CD14-positive monocyte (primary cell): Measurements from ENCODE around the gene PSAPL1. TPM values are rescaled to one million over a fixed set of nuclear protein-coding genes. Genes with fewer than 3 reads are reported as not detected.

Experiments
- DNase-seq, 3 donors: peaks; one replicate each; pipeline ENCODE4 v3.0.0-alpha.2; 2011 to 2022
- H2AFZ ChIP-seq: 2 replicates; pipeline ENCODE4 v1.6.0; 2012; ENCODE audit warnings: mild to moderate bottlenecking, low read depth, low read length, inconsistent platforms; ENCODE audit not compliant: insufficient read depth, poor library complexity, severe bottlenecking
- H3K27ac ChIP-seq, 2 donors: 1 replicate in 1 of 2; 2 replicates in 1 of 2; pipeline ENCODE4 v1.5.1; 2012 to 2013; ENCODE audit warnings: low read length in 2 of 2, control low read depth in 1 of 2, inconsistent platforms in 1 of 2, low read depth in 1 of 2, mild to moderate bottlenecking in 1 of 2
- H3K27me3 ChIP-seq, 2 donors: one replicate each; pipeline versions ENCODE4 v1.6.0 to v1.6.1; 2011 to 2013; ENCODE audit warnings: low read length in 2 of 2; ENCODE audit not compliant: control insufficient read depth in 2 of 2, insufficient read depth in 2 of 2
- H3K36me3 ChIP-seq, 2 donors: replicated peaks in 1 of 2; 1 replicate in 1 of 2; 2 replicates in 1 of 2; pipeline versions ENCODE4 v1.5.1 to v1.6.1; 2012 to 2013; ENCODE audit warnings: low read length in 2 of 2, control low read depth in 1 of 2, inconsistent platforms in 1 of 2, mild to moderate bottlenecking in 1 of 2; ENCODE audit not compliant: insufficient read depth in 2 of 2, control insufficient read depth in 1 of 2
- H3K4me1 ChIP-seq, 2 donors: 1 replicate in 1 of 2; 2 replicates in 1 of 2; pipeline versions ENCODE4 v1.5.1 to v1.6.1; 2012 to 2013; ENCODE audit warnings: low read length in 2 of 2, control low read depth in 1 of 2, inconsistent platforms in 1 of 2, mild to moderate bottlenecking in 1 of 2, moderate library complexity in 1 of 2; ENCODE audit not compliant: insufficient read depth in 2 of 2, control insufficient read depth in 1 of 2
- H3K4me2 ChIP-seq: replicated peaks from 2 replicates; pipeline ENCODE3; 2012; ENCODE audit warnings: low read length, moderate library complexity, mild to moderate bottlenecking; ENCODE audit not compliant: poor library complexity, severe bottlenecking; ENCODE audit errors: extremely low read depth
- H3K4me3 ChIP-seq, 3 experiments: fragments of 200-600 bp in 1 of 3; sonication (generic) in 1 of 3; replicated peaks in 1 of 3; 1 replicate in 2 of 3; 2 replicates in 1 of 3; pipeline ENCODE4 v1.5.1; 2011 to 2013; ENCODE audit warnings: low read length in 3 of 3, mild to moderate bottlenecking in 3 of 3, control low read depth in 2 of 3, low read depth in 2 of 3, inconsistent platforms in 1 of 3, moderate library complexity in 1 of 3
- H3K79me2 ChIP-seq: 2 replicates; pipeline ENCODE4 v1.6.0; 2012; ENCODE audit warnings: mild to moderate bottlenecking, control low read depth, inconsistent platforms, low read length, moderate library complexity; ENCODE audit not compliant: insufficient read depth
- H3K9ac ChIP-seq: 2 replicates; pipeline ENCODE4 v1.6.0; 2017; ENCODE audit warnings: low read length, mild to moderate bottlenecking; ENCODE audit not compliant: insufficient read depth, poor library complexity, severe bottlenecking
- H3K9me3 ChIP-seq, 2 donors: replicated peaks in 1 of 2; 1 replicate in 1 of 2; 2 replicates in 1 of 2; pipeline versions ENCODE4 v1.5.1 to v1.6.1; 2012 to 2013; ENCODE audit warnings: low read length in 2 of 2, control low read depth in 1 of 2; ENCODE audit not compliant: control insufficient read depth in 1 of 2, insufficient read depth in 1 of 2
- H4K20me1 ChIP-seq: 2 replicates; pipeline ENCODE4 v1.6.0; 2012; ENCODE audit warnings: mild to moderate bottlenecking, low read length, control low read depth, moderate library complexity; ENCODE audit not compliant: insufficient read depth
- H3K27ac Mint-ChIP-seq, 7 donors: one replicate each; pipeline ENCODE4 v1.8.0; 2020; ENCODE audit warnings: mild to moderate bottlenecking in 7 of 7, mixed read lengths in 7 of 7, moderate library complexity in 6 of 7, inconsistent platforms in 2 of 7
- H3K27me3 Mint-ChIP-seq, 3 donors: one replicate each; pipeline ENCODE4 v1.8.0; 2021 to 2022; ENCODE audit warnings: low read depth in 3 of 3, mild to moderate bottlenecking in 3 of 3, mixed read lengths in 3 of 3, moderate library complexity in 3 of 3, inconsistent platforms in 1 of 3
- H3K36me3 Mint-ChIP-seq, 2 donors: one replicate each; pipeline ENCODE4 v1.8.0; 2020; ENCODE audit warnings: mixed read lengths in 2 of 2, inconsistent platforms in 1 of 2, mild to moderate bottlenecking in 1 of 2
- H3K4me1 Mint-ChIP-seq: one replicate; pipeline ENCODE4 v1.8.0; 2020; ENCODE audit warnings: mild to moderate bottlenecking, mixed read lengths
- H3K4me3 Mint-ChIP-seq, 2 donors: one replicate each; pipeline ENCODE4 v1.8.0; 2020; ENCODE audit warnings: mild to moderate bottlenecking in 2 of 2, mixed read lengths in 2 of 2, moderate library complexity in 1 of 2
- H3K9me3 Mint-ChIP-seq, 7 donors: one replicate each; pipeline ENCODE4 v1.8.0; 2020 to 2022; ENCODE audit warnings: mixed read lengths in 7 of 7, mild to moderate bottlenecking in 6 of 7, moderate library complexity in 6 of 7, inconsistent platforms in 2 of 7
- WGBS: methylation state at CpG from one replicate; pipeline ENCODE4 v1.1.5; 2013; ENCODE audit warnings: missing lambda C conversion rate; ENCODE audit not compliant: insufficient coverage; 5-methylcytosine and 5-hydroxymethylcytosine counted together
- intact Hi-C, 2 donors: fragments of 100-400 bp; cut with micrococcal nuclease; formaldehyde crosslinking; loops; one replicate each; pipeline versions ENCODE4 v1.15.0 to v1.15.1; 2023
- polyA plus RNA-seq, 3 donors: library from polyadenylated mRNA; depleted of rRNA in 1 of 3; unstranded in 2 of 3; stranded (reverse) in 1 of 3; fragments of 300-500 nt in 2 of 3; fragments of >200 nt in 1 of 3; fragmentation: Illumina TruSeq in 2 of 3; gene quantifications; 1 replicate in 2 of 3; 2 replicates in 1 of 3; pipeline ENCODE4 v1.2.3, GENCODE V29; 2012 to 2021
- TF ChIP-seq, protein P1 (sequence below): fragments of 200-600 bp; IDR thresholded peaks from one replicate; pipeline ENCODE4 v1.8.0; 2022; ENCODE audit warnings: antibody characterized with exemption, mild to moderate bottlenecking

PSAPL1 gene
- polyA plus RNA-seq, 3 donors, result not detected

DNA sequence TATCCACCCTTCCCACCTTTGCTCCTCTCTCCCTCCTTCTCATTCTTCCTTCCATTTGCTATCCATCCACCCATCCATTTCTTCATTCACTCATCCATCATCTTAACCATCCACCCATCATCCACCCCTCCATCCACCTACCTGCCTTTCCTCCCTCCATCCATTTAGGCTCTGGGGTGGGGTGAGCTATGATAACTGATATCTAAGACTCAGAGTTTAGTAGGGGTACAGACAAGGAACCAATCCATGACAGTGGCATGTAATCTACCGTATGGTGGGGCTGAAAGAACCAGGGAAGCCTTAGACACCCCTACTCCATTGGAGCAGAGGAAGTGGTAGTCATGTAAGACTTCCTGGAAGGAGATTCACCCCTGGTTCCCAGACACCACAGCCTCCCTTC, 23.2 kb downstream of the PSAPL1 start:
- Histone ChIP-seq H4K20me1 (no peaks in the 10 kb centered on the region), H3K79me2 (no peaks in the 10 kb centered on the region), H3K4me1 (no peaks in the 10 kb centered on the region), H3K4me2 (no peak overlapping the region), H2AFZ (no peak overlapping the region), H3K36me3 (no peaks in the 10 kb centered on the region), H3K27me3 (peaks cover 0 to 5% of the 10 kb centered on the region in 2 donors), H3K9ac (no peak overlapping the region), H3K9me3 (peaks cover 0 to 6% of the 10 kb centered on the region in 2 donors), H3K27ac (no peak overlapping the region), H3K4me3 (no peak overlapping the region)
- no peak for DNase-seq
- intact Hi-C loops, result no loop called here
- WGBS, result no CpG with 5 or more reads among the region's 1 CpG
- H3K27me3 Mint-ChIP-seq, result peaks cover 18 to 28% (median 21%) of the 10 kb centered on the region in 3 donors
- H3K4me3 Mint-ChIP-seq, result peak overlapping the region in 1 of 2 donors; percentile 22
- peaks cover 5 to 28% (median 15%) of the 10 kb centered on the region in 7 donors for H3K9me3 Mint-ChIP-seq
- H3K36me3 Mint-ChIP-seq, result no peaks in the 10 kb centered on the region
- TF ChIP-seq, protein P1, sequence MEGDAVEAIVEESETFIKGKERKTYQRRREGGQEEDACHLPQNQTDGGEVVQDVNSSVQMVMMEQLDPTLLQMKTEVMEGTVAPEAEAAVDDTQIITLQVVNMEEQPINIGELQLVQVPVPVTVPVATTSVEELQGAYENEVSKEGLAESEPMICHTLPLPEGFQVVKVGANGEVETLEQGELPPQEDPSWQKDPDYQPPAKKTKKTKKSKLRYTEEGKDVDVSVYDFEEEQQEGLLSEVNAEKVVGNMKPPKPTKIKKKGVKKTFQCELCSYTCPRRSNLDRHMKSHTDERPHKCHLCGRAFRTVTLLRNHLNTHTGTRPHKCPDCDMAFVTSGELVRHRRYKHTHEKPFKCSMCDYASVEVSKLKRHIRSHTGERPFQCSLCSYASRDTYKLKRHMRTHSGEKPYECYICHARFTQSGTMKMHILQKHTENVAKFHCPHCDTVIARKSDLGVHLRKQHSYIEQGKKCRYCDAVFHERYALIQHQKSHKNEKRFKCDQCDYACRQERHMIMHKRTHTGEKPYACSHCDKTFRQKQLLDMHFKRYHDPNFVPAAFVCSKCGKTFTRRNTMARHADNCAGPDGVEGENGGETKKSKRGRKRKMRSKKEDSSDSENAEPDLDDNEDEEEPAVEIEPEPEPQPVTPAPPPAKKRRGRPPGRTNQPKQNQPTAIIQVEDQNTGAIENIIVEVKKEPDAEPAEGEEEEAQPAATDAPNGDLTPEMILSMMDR, result no peak
- H3K27ac Mint-ChIP-seq, result no peak overlapping the region
- H3K4me1 Mint-ChIP-seq, result no peaks in the 10 kb centered on the region

GRCh38 chr4:7410446-7410845, 24.3 kb downstream of the PSAPL1 start:
- H3K79me2 ChIP-seq, result no peaks in the 10 kb centered on the region
- no peak overlapping the region for H3K9ac ChIP-seq
- WGBS, result no CpG with 5 or more reads among the region's 1 CpG
- H3K4me2 ChIP-seq, result no peak overlapping the region
- H3K27me3 Mint-ChIP-seq, result peaks cover 12 to 27% (median 18%) of the 10 kb centered on the region in 3 donors
- H3K4me1 ChIP-seq, result no peaks in the 10 kb centered on the region
- H3K9me3 Mint-ChIP-seq, result peaks cover 3 to 28% (median 15%) of the 10 kb centered on the region in 7 donors
- intact Hi-C loops, result no loop called here
- H4K20me1 ChIP-seq, result no peaks in the 10 kb centered on the region
- TF ChIP-seq, protein P1, result no peak
- H3K27ac ChIP-seq, result no peak overlapping the region
- H3K4me1 Mint-ChIP-seq, result no peaks in the 10 kb centered on the region
- no peak overlapping the region for H2AFZ ChIP-seq
- H3K27me3 ChIP-seq, result peaks cover 0 to 5% of the 10 kb centered on the region in 2 donors
- DNase-seq, result no peak
- no peaks in the 10 kb centered on the region for H3K36me3 Mint-ChIP-seq
- no peaks in the 10 kb centered on the region for H3K36me3 ChIP-seq
- no peak overlapping the region for H3K4me3 Mint-ChIP-seq
- H3K27ac Mint-ChIP-seq, result no peak overlapping the region
- H3K4me3 ChIP-seq, result no peak overlapping the region
- peaks cover 0 to 6% of the 10 kb centered on the region in 2 donors for H3K9me3 ChIP-seq
